Renal pelvis (tissue), 12 donors: ENCODE results near the gene GTF2H3. TPM values are rescaled to one million over a fixed set of nuclear protein-coding genes. Genes with fewer than 3 reads are reported as not detected.
"Not testable (repeated sequence)": the region's sequence is repeated elsewhere in the genome, so short reads cannot be mapped to it uniquely, and the experiment has no call there.

ENCODE experiments used
- DNase-seq: peaks from one replicate; pipeline ENCODE4 v3.0.0-alpha.2; 2013
- long read RNA-seq, 16 experiments: transcript quantifications; one replicate each; lab custom pipeline, GENCODE V29; 2026
- polyA plus RNA-seq, 3 donors: library from polyadenylated mRNA; unstranded; fragments of 120-200 nt; gene quantifications; one replicate each; pipeline ENCODE4 v1.2.1, GENCODE V29; 2013; ENCODE audit not compliant: insufficient read length in 3 of 3

GTF2H3 gene
- 10 to 100 TPM; 23.6 to 41.7 (median 35.7) TPM for polyA plus RNA-seq
- long read RNA-seq, donor 1, partial matches to known transcripts, result 0 of 2 reads
- long read RNA-seq, donor 1, other reads (novel, unspliced or antisense), result 0 of 2 reads
- long read RNA-seq, donor 2, transcript GTF2H3-212 (13 exons, 3,329 nt), result major isoform, 6 of 6 reads
- long read RNA-seq, donor 2, partial matches to known transcripts, result 0 of 6 reads
- long read RNA-seq, donor 2, other reads (novel, unspliced or antisense), result 0 of 6 reads
- long read RNA-seq, donor 3, partial matches to known transcripts, result 0 of 5 reads
- long read RNA-seq, donor 3, other reads (novel, unspliced or antisense), result 0 of 5 reads
- long read RNA-seq, donor 4, partial matches to known transcripts, result 17 of 22 reads
- long read RNA-seq, donor 4, other reads (novel, unspliced or antisense), result 0 of 22 reads
- long read RNA-seq, donor 5, partial matches to known transcripts, result 0 of 2 reads
- long read RNA-seq, donor 5, other reads (novel, unspliced or antisense), result 0 of 2 reads
- long read RNA-seq, donor 6, transcript GTF2H3-212 (13 exons, 3,329 nt), result major isoform, 7 of 9 reads
- long read RNA-seq, donor 6, partial matches to known transcripts, result 0 of 9 reads
- long read RNA-seq, donor 6, other reads (novel, unspliced or antisense), result 0 of 9 reads
- long read RNA-seq, donor 7, partial matches to known transcripts, result 0 of 5 reads
- long read RNA-seq, donor 7, other reads (novel, unspliced or antisense), result 0 of 5 reads
- long read RNA-seq, donor 8, partial matches to known transcripts, result 0 of 3 reads
- long read RNA-seq, donor 8, other reads (novel, unspliced or antisense), result 0 of 3 reads
- long read RNA-seq, donor 9, transcript GTF2H3-212 (13 exons, 3,329 nt), result major isoform, 11 of 12 reads
- long read RNA-seq, donor 9, partial matches to known transcripts, result 0 of 12 reads
- long read RNA-seq, donor 9, other reads (novel, unspliced or antisense), result 0 of 12 reads
- long read RNA-seq, donor 10, partial matches to known transcripts, result 0 of 5 reads
- long read RNA-seq, donor 10, other reads (novel, unspliced or antisense), result 0 of 5 reads
- long read RNA-seq, donor 11, partial matches to known transcripts, result 41 of 43 reads
- long read RNA-seq, donor 11, other reads (novel, unspliced or antisense), result 0 of 43 reads
- long read RNA-seq, donor 12, partial matches to known transcripts, result 7 of 15 reads
- long read RNA-seq, donor 12, other reads (novel, unspliced or antisense), result 0 of 15 reads
- long read RNA-seq, donor 13, partial matches to known transcripts, result 0 of 5 reads
- long read RNA-seq, donor 13, other reads (novel, unspliced or antisense), result 0 of 5 reads
- long read RNA-seq, donor 14, result 0 reads
- long read RNA-seq, donor 15, transcript GTF2H3-212 (13 exons, 3,329 nt), result major isoform, 11 of 13 reads
- long read RNA-seq, donor 15, partial matches to known transcripts, result 0 of 13 reads
- long read RNA-seq, donor 15, other reads (novel, unspliced or antisense), result 0 of 13 reads
- long read RNA-seq, donor 16, transcript GTF2H3-212 (13 exons, 3,329 nt), result major isoform, 9 of 9 reads
- long read RNA-seq, donor 16, partial matches to known transcripts, result 0 of 9 reads
- long read RNA-seq, donor 16, other reads (novel, unspliced or antisense), result 0 of 9 reads

DNA sequence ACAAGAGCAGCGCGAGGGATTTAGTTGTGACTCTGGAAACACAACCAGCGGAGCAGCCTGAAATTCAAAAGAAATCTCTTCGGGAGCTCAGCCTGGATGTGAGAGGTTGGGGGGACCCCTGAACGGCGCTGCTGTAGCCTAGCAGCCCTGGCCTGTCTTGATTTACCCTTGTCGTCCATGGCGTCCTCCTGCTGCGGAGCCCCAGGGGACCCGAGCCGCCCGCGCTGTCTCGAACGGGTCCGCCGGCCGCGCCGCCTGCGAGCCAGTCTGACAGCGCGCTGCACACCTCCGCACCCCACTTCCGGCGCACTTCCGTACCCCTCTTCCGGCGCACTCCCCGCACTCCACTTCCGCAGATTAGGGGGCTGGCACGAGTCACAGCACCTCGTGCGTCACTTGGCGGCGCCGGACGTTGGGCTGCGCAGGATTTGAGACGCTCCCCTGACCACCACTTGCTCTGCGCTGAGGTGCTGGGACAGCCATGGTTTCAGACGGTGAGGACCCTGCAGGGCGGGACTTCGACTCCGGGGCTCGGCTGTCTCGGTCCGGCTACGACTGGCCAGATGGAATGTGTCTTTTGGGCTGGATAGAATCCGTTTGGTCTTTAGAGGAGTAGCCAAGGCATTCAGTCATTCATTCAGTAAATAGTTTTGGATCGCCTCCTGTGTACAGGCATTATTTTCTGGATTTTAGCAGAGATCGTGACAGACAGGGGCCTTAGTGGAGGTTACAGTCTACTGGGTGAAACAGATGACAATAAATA lies at the start of gene GTF2H3, which contains the start of gene EIF2B1:
Gene GTF2H3, plus strand, starts transcription at position 451 of the 763 bp plus-strand sequence. Its CDS starts 31 bp downstream, at position 482.
Gene EIF2B1, minus strand, starts transcription at position 308 of the 763 bp plus-strand sequence. Its CDS starts 129 bp downstream, at position 179.
- DNase-seq, result peak; percentile 98

DNA sequence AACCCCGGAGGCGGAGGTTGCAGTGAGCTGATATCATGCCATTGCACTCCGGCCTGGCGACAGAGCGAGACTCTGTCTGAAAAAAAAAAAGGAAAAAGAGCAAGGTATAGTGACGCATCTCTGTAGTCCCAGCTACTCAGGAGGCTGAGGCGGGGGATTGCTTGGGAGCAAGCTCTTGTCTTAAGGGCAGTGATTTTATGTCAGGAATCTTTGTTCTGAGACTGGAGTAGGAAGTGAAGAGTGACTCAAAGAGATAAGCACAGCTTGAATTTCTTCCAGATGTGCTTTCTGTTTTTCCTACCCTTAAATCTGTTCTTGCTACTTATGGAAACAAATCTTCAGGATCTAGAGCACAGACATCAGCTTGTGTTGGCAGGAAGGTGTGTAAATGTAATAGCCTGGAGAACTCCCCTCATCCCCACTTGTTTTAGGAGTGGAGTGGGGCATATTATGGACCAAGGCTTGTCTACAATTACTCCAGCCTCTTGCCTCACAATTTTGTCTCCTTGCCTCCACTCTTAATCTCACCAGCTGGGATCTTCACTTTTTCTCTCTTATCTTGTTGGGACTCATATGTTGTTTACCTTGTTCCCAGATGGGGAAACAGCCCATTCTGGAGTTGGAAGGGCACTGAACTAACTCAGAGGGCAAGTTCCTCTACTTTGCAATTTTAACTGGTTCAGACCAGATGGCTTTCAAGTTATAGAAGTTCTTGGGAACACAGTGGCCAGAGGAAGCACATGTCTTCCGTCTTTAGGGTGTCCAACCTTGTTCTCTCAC lies 41.7 kb upstream of the GTF2H3 start:
- DNase-seq, result no peak

DNA sequence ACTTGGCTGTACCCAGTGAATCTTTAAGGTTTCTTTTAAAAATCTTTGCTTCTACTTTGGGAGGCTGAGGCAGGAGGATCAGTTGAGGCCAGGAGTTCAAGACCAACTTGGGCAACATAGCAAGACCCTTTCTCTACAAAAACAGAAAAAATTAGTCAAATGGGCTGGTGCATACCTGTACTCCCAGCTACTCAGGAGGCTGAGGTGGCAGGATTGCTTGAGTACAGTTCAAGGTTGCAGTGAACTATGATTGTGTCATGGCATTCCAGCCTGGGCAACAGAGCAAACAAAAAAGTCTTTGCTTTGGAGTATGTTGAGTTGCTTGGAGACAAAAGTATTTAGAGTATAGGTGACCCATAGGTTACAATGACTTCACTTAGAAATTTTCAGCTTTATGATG lies 37.9 kb upstream of the GTF2H3 start:
- no peak for DNase-seq

DNA sequence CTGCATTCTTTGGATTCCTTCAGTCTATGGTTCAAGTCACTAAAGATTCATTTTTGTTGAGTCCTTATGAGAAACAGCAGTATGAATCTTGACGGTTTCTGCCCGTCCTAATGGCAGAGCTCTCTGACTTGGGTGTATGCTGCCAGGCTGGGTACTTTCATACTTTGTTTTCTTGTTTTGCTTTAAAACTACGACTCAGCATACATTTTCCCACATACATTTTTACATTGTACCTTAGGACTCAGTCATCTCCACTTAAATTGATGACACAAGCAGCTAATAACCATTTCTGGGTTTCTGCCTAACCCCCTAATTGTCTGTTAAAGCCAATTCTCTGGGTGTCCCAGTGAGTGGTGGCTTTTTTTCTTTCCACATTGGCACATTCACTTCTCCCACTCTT lies 36.5 kb upstream of the GTF2H3 start:
- no peak for DNase-seq

DNA sequence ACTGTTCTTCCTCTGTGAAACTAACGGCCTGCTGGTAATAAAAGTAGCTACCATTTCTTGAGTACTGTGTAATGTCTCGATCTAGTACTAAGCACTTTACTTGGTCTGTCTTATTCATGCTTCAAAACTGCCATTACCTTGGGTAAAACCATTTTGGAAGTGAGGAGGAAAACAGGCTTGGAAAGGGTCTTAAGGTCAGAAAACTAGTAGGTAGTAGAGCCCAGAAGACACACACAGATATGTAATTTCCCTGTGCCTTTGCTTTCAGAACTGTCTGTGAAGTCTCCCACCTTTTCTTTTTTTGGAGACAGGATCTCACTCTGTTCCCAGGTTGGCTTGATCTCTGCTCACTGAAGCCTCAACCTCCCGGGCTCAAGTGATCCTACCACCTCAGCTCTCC lies 35.1 kb upstream of the GTF2H3 start:
- DNase-seq, result no peak

DNA sequence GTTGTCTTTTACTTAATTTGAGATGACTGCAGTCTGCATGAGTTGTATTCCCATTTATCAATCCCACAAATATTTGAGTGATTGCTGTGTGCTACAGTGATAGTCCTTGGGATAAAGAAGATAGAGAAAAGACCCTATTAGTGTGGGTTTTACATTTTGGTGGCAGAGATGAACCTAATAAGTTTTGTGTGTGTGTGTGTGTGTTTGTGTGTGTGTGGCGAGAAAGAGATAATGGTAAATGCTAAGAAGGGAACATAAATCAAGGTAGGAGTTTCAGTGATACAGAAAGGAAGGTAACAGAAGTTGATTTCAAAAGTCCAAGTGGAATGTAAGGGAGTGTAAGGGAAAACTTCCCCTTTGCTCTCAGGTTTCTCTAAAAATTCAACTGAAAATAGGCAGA lies 34.3 kb upstream of the GTF2H3 start:
- no peak for DNase-seq

DNA sequence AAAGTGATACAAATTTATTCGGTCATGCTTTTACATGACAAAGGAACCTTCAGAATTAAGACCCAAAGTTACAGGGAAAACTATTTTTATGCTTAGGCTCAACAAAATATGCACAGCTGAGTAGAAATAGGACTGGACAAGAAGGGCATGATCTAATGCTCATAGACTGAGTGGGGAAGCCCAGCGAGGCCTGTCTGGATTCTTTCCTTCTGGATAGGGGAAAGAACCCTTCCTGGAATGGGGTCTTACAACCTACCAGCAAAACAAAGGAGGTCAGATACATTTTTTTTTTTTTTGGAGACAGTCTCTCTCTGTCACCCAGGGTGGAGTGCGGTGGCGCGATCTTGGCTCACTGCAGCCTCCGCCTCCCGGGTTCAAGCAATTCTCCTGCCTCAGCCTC lies 33.9 kb upstream of the GTF2H3 start:
- DNase-seq, result no peak

DNA sequence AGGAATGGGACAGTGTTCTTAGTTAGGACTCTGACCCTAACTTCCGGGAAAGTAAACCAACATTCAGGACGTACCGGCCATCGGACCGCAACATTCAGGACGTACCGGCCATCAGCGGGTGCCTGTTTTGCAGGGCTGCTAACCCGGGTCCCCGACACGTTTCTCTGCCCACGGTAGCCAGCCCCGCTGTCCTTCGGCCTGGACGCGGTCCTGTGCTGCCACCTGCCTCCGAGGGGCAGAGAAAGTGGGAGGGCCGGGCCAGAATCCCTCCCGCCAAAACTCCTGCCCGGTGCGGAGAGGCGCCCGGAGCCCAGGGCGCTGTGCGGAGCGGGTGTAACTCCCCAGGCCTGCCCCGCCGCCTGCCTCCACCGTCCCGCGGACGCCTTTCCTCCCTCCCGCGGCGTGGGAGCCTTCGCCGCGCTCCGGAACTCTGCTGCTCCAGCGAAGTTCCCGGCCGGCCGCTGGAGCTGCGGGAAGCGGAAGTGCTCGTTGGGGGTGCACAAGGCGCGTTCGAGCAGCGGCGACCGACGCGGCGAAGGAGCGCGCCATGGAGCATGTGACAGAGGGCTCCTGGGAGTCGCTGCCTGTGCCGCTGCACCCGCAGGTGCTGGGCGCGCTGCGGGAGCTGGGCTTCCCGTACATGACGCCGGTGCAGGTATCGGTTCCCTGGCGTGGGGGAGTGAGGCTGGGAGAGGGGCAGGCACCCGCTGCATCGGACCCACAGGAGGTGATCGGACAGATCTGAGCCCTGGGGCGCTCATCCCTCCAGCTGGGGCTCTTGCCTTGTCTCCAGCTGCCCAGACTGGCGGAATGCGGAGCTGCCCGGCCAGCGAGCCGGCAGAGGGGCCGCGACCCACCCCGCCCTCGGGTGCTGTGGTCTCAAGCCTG lies 31.8 kb upstream of the GTF2H3 start, which contains the start of gene DDX55:
Gene DDX55, plus strand, starts transcription at position 498 of the 888 bp plus-strand sequence. Its CDS starts 50 bp downstream, at position 548.
- peak; percentile 84 for DNase-seq

DNA sequence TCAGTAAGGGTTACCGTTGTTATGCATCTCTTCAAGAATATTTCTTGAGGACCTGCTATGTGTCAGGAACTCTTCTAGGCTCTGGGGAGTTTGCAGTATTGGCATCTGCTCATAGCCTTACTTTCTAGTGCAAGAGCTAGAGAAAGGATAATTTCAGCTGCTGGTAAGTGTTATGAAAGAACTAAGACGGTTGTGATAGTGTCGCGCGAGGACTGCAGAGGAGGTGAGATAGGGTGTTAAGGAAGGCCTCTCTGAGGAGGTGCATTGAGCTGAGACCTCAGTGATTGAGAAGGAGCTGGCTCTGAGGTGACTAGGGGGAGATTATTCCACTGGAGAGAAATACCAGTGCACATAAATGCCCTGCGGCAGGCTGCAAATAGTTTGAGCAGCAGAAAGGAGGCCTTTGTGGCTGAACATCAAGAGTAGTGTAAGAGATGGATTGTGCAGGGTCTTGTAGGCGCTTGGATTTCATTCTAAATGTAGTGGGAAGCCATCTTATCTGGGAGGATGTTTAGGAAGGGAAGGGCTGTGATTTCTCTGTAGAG lies 30.9 kb upstream of the GTF2H3 start:
- DNase-seq, result no peak

DNA sequence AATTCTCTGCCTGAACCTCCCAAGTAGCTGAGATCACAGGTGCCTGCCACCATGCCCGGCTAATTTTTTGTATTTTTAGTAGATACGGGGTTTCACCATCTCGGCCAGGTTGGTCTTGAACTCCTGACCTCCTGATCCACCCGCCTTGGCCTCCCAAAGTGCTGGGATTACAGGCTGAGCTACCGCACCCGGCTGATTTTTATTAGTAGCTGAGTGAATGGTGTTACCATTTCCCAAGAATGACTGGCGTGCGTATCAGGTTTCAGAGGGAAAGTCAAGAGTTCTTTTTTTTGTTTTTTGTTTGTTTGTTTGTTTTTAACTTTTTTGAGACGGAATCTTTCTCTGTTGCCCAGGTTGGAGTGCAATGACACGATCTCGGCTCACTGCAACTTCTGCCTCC lies 30.1 kb upstream of the GTF2H3 start:
- not testable (repeated sequence) for DNase-seq

DNA sequence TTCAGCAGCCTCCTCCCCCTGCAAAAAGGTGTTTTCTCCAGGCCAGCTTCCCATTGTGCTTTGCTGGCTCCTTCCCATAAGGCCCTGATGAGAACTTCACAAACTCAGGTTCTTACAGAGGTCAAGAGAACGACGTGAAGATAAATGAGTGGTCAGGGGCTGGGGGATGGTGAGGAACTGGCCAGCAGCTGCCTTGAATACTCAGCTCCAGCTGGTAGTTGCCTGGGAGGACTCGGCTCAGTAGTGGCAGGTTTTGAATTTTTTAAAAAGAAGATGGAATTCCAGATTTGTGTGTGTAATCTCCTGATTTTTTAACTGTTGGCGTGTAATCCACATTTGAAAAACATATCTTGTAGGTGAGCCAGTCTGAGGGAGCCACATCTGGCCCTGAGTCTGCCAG lies 25.9 kb upstream of the GTF2H3 start:
- DNase-seq, result no peak

DNA sequence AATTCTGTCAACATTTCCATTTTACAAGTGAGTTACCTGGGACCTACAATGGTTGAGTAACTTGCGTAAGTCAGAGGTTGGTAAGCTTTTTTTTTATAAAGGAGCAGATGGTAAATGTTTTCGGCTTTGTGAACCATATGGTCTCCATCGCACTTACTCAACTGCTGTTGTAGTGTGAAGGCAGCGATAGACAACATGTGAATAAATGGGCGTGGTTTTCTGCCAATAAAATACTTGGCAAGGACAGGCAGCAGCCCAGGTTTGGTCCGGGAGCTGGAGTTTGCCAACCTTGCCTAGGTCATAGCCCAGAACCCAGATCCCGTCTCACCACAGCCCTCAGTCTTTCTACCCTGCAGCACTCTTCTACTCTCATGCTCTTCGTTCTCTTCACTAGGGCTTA lies 25.4 kb upstream of the GTF2H3 start:
- DNase-seq, result no peak

DNA sequence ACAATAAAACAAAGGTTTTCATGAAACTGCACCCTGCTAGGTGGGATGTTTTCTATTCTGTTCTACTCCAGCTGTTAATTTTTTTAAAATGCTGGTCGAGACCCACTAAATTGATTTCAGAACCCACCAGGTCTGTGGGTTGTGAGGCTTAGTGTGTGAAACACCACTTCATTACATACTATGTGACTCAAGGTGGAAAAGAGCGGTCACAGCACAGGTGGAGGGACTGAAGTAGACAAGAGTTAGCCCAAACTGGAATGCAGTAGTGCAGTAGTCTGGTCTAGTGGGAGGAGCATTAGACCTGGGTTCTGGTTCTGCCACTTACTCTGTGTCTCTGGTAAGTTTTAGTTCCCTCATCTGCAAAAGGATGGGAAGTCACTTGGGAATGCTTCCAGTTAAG lies 19.5 kb upstream of the GTF2H3 start:
- no peak for DNase-seq

DNA sequence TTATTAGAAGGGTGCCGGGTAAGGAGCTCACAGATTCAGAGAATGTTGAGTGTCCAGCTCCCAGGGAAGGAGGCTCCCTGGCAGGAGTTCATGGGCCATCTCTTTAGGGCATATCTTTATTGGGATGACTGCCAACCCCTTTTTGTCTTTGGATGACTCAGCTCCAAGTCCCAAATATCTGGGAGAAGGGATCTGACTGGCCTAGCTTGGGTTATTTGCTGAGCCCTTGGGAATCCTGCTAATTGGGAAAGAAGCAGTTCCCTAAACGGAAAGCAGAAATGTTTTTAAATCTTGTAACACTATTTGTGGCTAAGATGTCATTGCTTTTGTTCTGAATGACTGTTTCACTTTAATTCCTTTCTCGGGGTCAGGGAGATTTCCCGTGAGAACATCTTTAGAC lies 19.1 kb upstream of the GTF2H3 start:
- no peak for DNase-seq

DNA sequence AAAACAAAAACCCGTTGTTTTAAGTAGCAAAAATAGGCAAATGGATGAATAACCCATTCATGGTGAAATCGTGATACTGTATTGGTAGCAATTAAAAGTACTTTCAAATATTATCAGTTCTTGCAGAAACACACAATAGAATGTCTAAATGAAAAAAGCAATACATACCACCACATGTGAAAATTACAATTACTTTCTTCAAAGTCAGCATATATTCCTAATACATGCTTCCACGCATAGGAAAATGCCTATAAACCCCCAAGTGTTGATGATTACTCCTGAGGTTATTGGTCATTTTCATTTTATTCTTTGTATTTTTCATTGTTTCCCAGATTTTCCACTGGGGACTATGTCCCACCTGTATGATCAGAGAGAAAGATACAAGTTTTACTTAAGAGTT lies 16.5 kb upstream of the GTF2H3 start:
- DNase-seq, result no peak

DNA sequence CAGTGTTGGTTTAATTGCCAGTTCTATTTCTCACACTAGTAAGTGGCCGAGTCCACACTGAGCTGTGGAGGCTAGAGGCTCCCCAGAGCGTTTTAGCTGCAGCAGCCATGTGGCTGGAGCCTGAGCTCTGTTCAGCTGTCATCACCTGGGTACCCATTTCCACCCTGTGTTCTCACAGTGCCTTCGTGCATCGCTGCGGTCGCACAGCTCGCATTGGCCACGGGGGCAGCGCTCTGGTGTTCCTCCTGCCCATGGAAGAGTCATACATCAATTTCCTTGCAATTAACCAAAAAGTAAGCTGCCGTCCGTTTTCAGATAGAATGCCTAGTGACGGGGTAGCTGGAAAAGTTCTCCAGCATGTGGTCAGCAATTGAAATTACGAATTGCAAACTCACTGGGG lies 16.0 kb upstream of the GTF2H3 start:
- no peak for DNase-seq

DNA sequence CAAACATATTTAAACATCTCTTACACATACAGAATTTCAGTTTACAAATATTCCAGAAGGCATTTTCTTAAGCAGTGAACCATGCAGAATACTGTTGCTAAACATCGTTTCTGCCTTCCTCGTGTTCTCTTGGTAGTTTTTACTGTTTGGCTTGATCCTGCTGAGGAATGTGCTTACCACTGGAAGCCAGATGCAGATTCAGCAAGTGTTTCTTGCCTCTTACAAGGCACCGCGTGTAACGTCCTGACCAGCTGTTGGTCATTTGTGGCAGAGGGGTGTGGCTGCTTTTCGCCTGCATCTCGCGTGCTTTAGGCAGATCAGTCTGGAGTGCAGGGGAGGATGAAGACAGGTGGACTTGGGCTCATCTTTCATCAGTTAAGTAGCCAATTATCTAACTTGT lies 12.5 kb upstream of the GTF2H3 start:
- DNase-seq, result no peak
